ENCODE results near the gene RASSF6.

GRCh38 chr4:73599182-73599581 is 21.1 kb downstream of the RASSF6 start:
- TF ChIP-seq EZH2phosphoT487 (IDR thresholded peaks at IDR 0.05; ENCODE audit: insufficient read depth, low read depth) (no peak), EZH2 (IDR thresholded peaks at IDR 0.05; ENCODE audit: insufficient read depth, poor library complexity, severe bottlenecking) (no peak)
